ENCODE data around the gene DGKE.

DGKE gene

DNA sequence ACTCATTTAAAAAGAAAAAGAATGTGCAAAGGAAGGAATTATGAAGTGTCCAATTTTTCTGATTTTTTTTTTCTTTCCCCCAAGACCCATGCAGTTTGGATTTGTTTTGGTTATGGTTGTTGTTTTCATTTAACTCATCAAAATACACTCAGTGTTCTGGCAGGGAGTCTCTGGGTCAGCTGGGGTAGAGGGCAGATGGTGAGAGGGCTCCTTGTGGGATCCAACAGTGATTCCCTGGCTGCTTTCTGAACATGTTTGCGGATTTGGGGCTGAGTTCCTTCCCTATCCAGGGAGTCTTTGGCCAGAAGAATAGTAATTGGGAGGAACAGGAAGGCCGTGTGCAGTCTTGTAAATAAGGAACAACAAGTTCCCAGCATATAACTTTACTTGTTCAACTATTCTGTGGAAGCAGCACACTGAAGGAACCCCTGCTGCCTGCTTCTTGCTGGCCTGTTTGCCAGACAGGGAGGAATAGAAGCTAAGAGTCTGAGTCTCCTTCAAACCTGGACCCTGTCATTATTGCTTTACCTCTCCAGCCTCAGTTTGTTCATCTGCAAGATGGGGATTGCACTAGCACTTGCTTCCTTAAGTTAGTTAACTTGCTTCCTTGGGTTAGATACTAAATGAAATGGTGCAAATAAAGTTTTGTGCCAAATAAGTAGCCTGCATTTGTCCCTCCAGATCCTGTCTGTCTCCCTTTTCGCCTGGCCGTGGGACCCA lies 32.3 kb upstream of the DGKE start:
- no peak for ATAC-seq (ENCODE audit: low read depth)
- Histone ChIP-seq H3K27ac (ENCODE audit: poor library complexity, severe bottlenecking) (no peak overlapping the region), H3K36me3 (ENCODE audit: low read depth) (no peaks in the 10 kb centered on the region), H3K4me3 (ENCODE audit: severe bottlenecking) (no peak overlapping the region), H3K27me3 (ENCODE audit: insufficient read depth, poor library complexity, severe bottlenecking) (no peaks in the 10 kb centered on the region), H3K4me1 (ENCODE audit: insufficient read depth, poor library complexity, severe bottlenecking) (no peaks in the 10 kb centered on the region), H3K9me3 (ENCODE audit: severe bottlenecking) (no peaks in the 10 kb centered on the region)
- DNase-seq (ENCODE audit: low spot score), result no peak
- TF ChIP-seq, protein P1, sequence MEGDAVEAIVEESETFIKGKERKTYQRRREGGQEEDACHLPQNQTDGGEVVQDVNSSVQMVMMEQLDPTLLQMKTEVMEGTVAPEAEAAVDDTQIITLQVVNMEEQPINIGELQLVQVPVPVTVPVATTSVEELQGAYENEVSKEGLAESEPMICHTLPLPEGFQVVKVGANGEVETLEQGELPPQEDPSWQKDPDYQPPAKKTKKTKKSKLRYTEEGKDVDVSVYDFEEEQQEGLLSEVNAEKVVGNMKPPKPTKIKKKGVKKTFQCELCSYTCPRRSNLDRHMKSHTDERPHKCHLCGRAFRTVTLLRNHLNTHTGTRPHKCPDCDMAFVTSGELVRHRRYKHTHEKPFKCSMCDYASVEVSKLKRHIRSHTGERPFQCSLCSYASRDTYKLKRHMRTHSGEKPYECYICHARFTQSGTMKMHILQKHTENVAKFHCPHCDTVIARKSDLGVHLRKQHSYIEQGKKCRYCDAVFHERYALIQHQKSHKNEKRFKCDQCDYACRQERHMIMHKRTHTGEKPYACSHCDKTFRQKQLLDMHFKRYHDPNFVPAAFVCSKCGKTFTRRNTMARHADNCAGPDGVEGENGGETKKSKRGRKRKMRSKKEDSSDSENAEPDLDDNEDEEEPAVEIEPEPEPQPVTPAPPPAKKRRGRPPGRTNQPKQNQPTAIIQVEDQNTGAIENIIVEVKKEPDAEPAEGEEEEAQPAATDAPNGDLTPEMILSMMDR (IDR thresholded peaks at IDR 0.05; ENCODE audit: poor library complexity, severe bottlenecking), result no peak

DNA sequence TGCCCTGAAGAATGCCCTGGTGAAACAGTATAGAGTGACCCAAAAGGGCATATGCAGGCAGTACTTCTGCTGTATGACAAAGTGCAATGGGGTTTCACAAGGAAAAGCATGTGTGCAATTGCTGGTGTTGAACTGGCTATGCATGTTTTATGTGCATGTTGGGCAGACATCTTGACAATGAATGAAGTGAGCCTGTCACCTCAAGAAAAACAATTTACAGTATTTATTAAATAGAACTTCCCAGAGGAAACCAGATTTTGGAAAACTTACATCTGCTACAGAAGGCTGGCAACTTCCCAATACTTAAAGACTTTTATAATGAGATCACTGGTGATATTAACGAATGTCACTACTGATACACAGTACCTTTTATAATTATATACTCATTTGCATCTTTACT lies 30.9 kb upstream of the DGKE start:
- DNase-seq (ENCODE audit: low spot score) (no peak), ATAC-seq (ENCODE audit: low read depth) (no peak)
- Histone ChIP-seq H3K4me3 (ENCODE audit: severe bottlenecking) (no peak overlapping the region), H3K27me3 (ENCODE audit: insufficient read depth, poor library complexity, severe bottlenecking) (no peaks in the 10 kb centered on the region), H3K27ac (ENCODE audit: poor library complexity, severe bottlenecking) (no peak overlapping the region), H3K4me1 (ENCODE audit: insufficient read depth, poor library complexity, severe bottlenecking) (peaks cover 3% of the 10 kb centered on the region), H3K36me3 (ENCODE audit: low read depth) (no peaks in the 10 kb centered on the region), H3K9me3 (ENCODE audit: severe bottlenecking) (no peaks in the 10 kb centered on the region)
- TF ChIP-seq, protein P1 (IDR thresholded peaks at IDR 0.05; ENCODE audit: poor library complexity, severe bottlenecking), result no peak

DNA sequence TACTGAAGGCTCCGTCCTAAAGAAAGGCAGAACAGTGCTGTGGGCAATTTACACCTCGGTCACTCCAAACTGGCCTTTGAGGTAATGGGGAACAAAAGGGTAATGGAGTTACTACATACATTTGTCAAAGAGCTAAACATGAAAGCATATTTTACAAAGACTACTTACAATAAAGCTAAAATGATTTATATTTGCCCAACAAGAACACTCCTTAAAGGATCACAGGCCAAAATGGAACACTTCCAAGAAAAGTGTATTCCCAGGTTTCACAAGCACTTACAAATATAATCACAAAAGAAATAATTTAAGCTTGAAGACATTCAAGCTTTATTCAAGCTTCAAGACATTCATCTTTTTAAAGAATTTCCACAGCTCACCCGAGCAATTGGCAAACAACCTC lies 29.5 kb upstream of the DGKE start:
- ATAC-seq (ENCODE audit: low read depth) (no peak), DNase-seq (ENCODE audit: low spot score) (no peak)
- Histone ChIP-seq H3K27me3 (ENCODE audit: insufficient read depth, poor library complexity, severe bottlenecking) (no peaks in the 10 kb centered on the region), H3K27ac (ENCODE audit: poor library complexity, severe bottlenecking) (no peak overlapping the region), H3K9me3 (ENCODE audit: severe bottlenecking) (no peaks in the 10 kb centered on the region), H3K36me3 (ENCODE audit: low read depth) (no peaks in the 10 kb centered on the region), H3K4me1 (ENCODE audit: insufficient read depth, poor library complexity, severe bottlenecking) (peaks cover 12% of the 10 kb centered on the region), H3K4me3 (ENCODE audit: severe bottlenecking) (no peak overlapping the region)
- TF ChIP-seq, protein P1 (IDR thresholded peaks at IDR 0.05; ENCODE audit: poor library complexity, severe bottlenecking), result no peak

DNA sequence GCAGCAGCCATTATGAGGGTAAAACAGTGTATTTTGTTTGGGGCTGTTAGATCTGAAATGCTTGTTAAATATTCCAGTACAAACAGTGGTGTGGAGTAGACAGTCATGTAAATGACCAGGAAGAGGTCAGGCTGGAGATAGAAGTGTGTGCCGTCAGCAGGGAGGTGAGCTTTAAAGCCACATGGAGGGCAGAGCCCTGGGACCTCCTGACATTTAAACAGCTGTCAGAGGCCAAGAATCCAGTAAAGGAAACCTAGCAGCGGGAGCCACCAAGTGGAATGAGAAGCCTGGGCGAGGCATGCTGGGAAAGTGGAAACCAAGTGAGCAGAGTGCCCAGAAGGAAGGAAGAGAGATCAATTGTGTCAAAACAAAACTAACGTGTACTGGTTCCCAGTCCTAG lies 27.0 kb upstream of the DGKE start:
- H3K27me3 ChIP-seq (ENCODE audit: insufficient read depth, poor library complexity, severe bottlenecking), result no peaks in the 10 kb centered on the region
- no peak overlapping the region for H3K27ac ChIP-seq (ENCODE audit: poor library complexity, severe bottlenecking)
- peaks cover 12% of the 10 kb centered on the region for H3K4me1 ChIP-seq (ENCODE audit: insufficient read depth, poor library complexity, severe bottlenecking)
- no peak overlapping the region for H3K4me3 ChIP-seq (ENCODE audit: severe bottlenecking)
- no peaks in the 10 kb centered on the region for H3K9me3 ChIP-seq (ENCODE audit: severe bottlenecking)
- DNase-seq (ENCODE audit: low spot score) (no peak), ATAC-seq (ENCODE audit: low read depth) (no peak)
- TF ChIP-seq, protein P1 (IDR thresholded peaks at IDR 0.05; ENCODE audit: poor library complexity, severe bottlenecking), result no peak
- no peaks in the 10 kb centered on the region for H3K36me3 ChIP-seq (ENCODE audit: low read depth)

DNA sequence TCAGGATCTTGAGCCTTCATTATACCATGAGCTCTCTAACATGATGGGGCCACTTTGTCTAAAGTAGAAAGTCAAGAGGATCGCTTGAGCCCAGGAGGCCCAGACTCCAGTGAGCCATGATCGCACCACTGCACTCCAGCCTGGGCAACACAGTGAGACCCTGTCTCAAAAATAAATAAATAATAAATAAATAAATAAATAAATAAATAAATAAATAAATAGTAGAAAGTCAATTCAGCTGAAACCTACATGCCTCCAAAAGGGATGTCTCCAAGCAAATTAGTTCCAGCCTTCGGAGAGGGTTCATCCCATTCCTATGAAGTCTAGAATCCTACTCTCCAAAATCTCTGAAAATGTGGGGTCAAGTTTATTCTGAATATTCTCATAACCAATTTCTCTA lies 26.2 kb upstream of the DGKE start:
- H3K4me3 ChIP-seq (ENCODE audit: severe bottlenecking), result no peak overlapping the region
- H3K9me3 ChIP-seq (ENCODE audit: severe bottlenecking), result no peaks in the 10 kb centered on the region
- no peaks in the 10 kb centered on the region for H3K27me3 ChIP-seq (ENCODE audit: insufficient read depth, poor library complexity, severe bottlenecking)
- H3K36me3 ChIP-seq (ENCODE audit: low read depth), result no peaks in the 10 kb centered on the region
- DNase-seq (ENCODE audit: low spot score) (no peak), ATAC-seq (ENCODE audit: low read depth) (no peak)
- peak overlapping the region; percentile 59 for H3K27ac ChIP-seq (ENCODE audit: poor library complexity, severe bottlenecking)
- TF ChIP-seq, protein P1 (IDR thresholded peaks at IDR 0.05; ENCODE audit: poor library complexity, severe bottlenecking), result no peak
- peaks cover 12% of the 10 kb centered on the region for H3K4me1 ChIP-seq (ENCODE audit: insufficient read depth, poor library complexity, severe bottlenecking)
